Activated CD8-positive, alpha-beta memory T cell treated with anti-CD3 and anti-CD28 coated beads, Interleukin-2, amount 50 U/mL, for 1 hour (primary cell): ENCODE measurements around the gene DUSP18.
"Not testable (repeated sequence)": the region's sequence is repeated elsewhere in the genome, so short reads cannot be mapped to it uniquely, and the experiment has no call there.

ENCODE experiments used
- DNase-seq: peaks from one replicate; pipeline ENCODE4 v3.0.0-alpha.2; 2020; ENCODE audit errors: extremely low read depth

Gene DUSP18

GRCh38 chr22:30679895-30680690, 12.4 kb upstream of the DUSP18 start:
- not testable (repeated sequence) for DNase-seq

GRCh38 chr22:30676565-30676964, 8.9 kb upstream of the DUSP18 start:
- not testable (repeated sequence) for DNase-seq

GRCh38 chr22:30675436-30675835, 7.8 kb upstream of the DUSP18 start:
- DNase-seq: no peak

- DNase-seq: no peak
Measured at GRCh38 chr22:30674482-30674881, 6.8 kb upstream of the DUSP18 start.

GRCh38 chr22:30673136-30673535, 5.5 kb upstream of the DUSP18 start:
- DNase-seq: no peak

- DNase-seq: no peak
Measured at GRCh38 chr22:30671071-30671470, 3.4 kb upstream of the DUSP18 start.

GRCh38 chr22:30668386-30668710, 673 bp upstream of the DUSP18 start:
- no peak for DNase-seq

- DNase-seq: no peak
Measured at GRCh38 chr22:30667107-30667493, 575 bp downstream of the DUSP18 start.

GRCh38 chr22:30665786-30666185, 1.9 kb downstream of the DUSP18 start:
- DNase-seq: no peak

- no peak for DNase-seq
Measured at GRCh38 chr22:30665266-30665665, 2.4 kb downstream of the DUSP18 start.

GRCh38 chr22:30664798-30665197, 2.9 kb downstream of the DUSP18 start:
- no peak for DNase-seq

GRCh38 chr22:30662040-30662439, 5.6 kb downstream of the DUSP18 start:
- DNase-seq: no peak

- no peak for DNase-seq
Measured at GRCh38 chr22:30655532-30655931, 12.1 kb downstream of the DUSP18 start.

- no peak for DNase-seq
Measured at GRCh38 chr22:30654361-30654760, 13.3 kb downstream of the DUSP18 start.

GRCh38 chr22:30652852-30653251, 14.8 kb downstream of the DUSP18 start:
- DNase-seq: no peak

GRCh38 chr22:30650508-30651116, 17.1 kb downstream of the DUSP18 start:
- DNase-seq: no peak

- no peak for DNase-seq
Measured at GRCh38 chr22:30649430-30650007, 18.2 kb downstream of the DUSP18 start.

- DNase-seq: no peak
Measured at GRCh38 chr22:30648825-30649224, 18.9 kb downstream of the DUSP18 start.

GRCh38 chr22:30647536-30647935, 20.1 kb downstream of the DUSP18 start:
- DNase-seq: no peak

- DNase-seq: no peak
Measured at GRCh38 chr22:30646518-30647160, 21.0 kb downstream of the DUSP18 start.

GRCh38 chr22:30643055-30643875, 24.4 kb downstream of the DUSP18 start:
- no peak for DNase-seq
